WTC11 (cell line): Measurements from ENCODE around the gene TRAPPC3. TPM values are rescaled to one million over a fixed set of nuclear protein-coding genes. Genes with fewer than 3 reads are reported as not detected.

Source experiments
- ATAC-seq: fragments of 200-7000 bp; cut with Tn5 transposase; 2 replicates; pipeline ENCODE4 v1.10.0; 2021; ENCODE audit warnings: mild to moderate bottlenecking, moderate library complexity
- CTCF ChIA-PET: fragments of 300-600 bp; sonication (Branson Sonifier 250); formaldehyde crosslinking; loops from one replicate; lab custom pipeline; 2021; ENCODE audit warnings: antibody characterized with exemption; lab: Charles Lee
- POLR2A ChIA-PET: fragments of 350-600 bp; sonication (Branson Sonifier 250); formaldehyde crosslinking; loops from one replicate; lab custom pipeline; 2021; ENCODE audit warnings: antibody characterized with exemption; lab: Charles Lee
- DNase-seq: peaks from one replicate; pipeline ENCODE4 v3.0.0; 2021; ENCODE audit warnings: low spot score
- H3K27ac Mint-ChIP-seq: 2 replicates; pipeline ENCODE4 v1.8.0; 2021; ENCODE audit warnings: mixed read lengths
- H3K27me3 Mint-ChIP-seq: 2 replicates; pipeline ENCODE4 v1.8.0; 2021; ENCODE audit warnings: low read depth, mild to moderate bottlenecking, moderate library complexity, mixed read lengths
- H3K36me3 Mint-ChIP-seq: 2 replicates; pipeline ENCODE4 v1.8.0; 2021; ENCODE audit warnings: mixed read lengths
- H3K4me1 Mint-ChIP-seq: 2 replicates; pipeline ENCODE4 v1.8.0; 2022; ENCODE audit warnings: mixed read lengths
- H3K4me3 Mint-ChIP-seq: 2 replicates; pipeline ENCODE4 v1.8.0; 2021; ENCODE audit warnings: mild to moderate bottlenecking, moderate library complexity, mixed read lengths
- H3K9me3 Mint-ChIP-seq: 2 replicates; pipeline ENCODE4 v1.8.0; 2021; ENCODE audit warnings: mixed read lengths
- ATF1 ChIP-seq: sonication (generic); formaldehyde crosslinking; IDR thresholded peaks from 2 replicates; pipeline ENCODE4 v1.8.1; 2023; ENCODE audit warnings: mild to moderate bottlenecking, moderate library complexity, missing genetic modification reagents
- ELF4 ChIP-seq: sonication (generic); formaldehyde crosslinking; IDR thresholded peaks from 2 replicates; pipeline ENCODE4 v1.8.1; 2022; ENCODE audit warnings: low read depth, mild to moderate bottlenecking, moderate library complexity, missing genetic modification reagents
- ESRRA ChIP-seq: sonication (generic); formaldehyde crosslinking; IDR thresholded peaks from 2 replicates; pipeline ENCODE4 v1.8.1; 2022; ENCODE audit warnings: mild to moderate bottlenecking, missing genetic modification reagents, borderline replicate concordance
- GABPB1 ChIP-seq: sonication (generic); formaldehyde crosslinking; IDR thresholded peaks from 2 replicates; pipeline ENCODE4 v1.8.1; 2023; ENCODE audit warnings: mild to moderate bottlenecking, missing genetic modification reagents
- JAZF1 ChIP-seq: fragments of 250-450 bp; sonication (Bioruptor Pico); IDR thresholded peaks from 2 replicates; pipeline ENCODE4 v1.9.0; 2021; ENCODE audit warnings: moderate library complexity, mild to moderate bottlenecking, inconsistent platforms
- NFYB ChIP-seq: sonication (generic); formaldehyde crosslinking; conservative IDR thresholded peaks from 2 replicates; pipeline ENCODE4 v1.8.0; 2022; ENCODE audit warnings: low read depth, missing genetic modification reagents
- OVOL2 ChIP-seq: fragments of 250-450 bp; sonication (Bioruptor Pico); IDR thresholded peaks from 2 replicates; pipeline ENCODE4 v1.9.0; 2021; ENCODE audit warnings: mild to moderate bottlenecking, borderline replicate concordance
- SMAD3 ChIP-seq: sonication (generic); formaldehyde crosslinking; IDR thresholded peaks from 2 replicates; pipeline ENCODE4 v1.8.0; 2022; ENCODE audit warnings: missing genetic modification reagents, mild to moderate bottlenecking, borderline replicate concordance
- TCF7 ChIP-seq: sonication (generic); formaldehyde crosslinking; IDR thresholded peaks from 2 replicates; pipeline ENCODE4 v1.8.0; 2022; ENCODE audit warnings: mild to moderate bottlenecking, low read depth, missing genetic modification reagents, moderate library complexity
- TEAD4 ChIP-seq: sonication (generic); formaldehyde crosslinking; IDR thresholded peaks from 2 replicates; pipeline ENCODE4 v1.8.0; 2022; ENCODE audit warnings: mild to moderate bottlenecking, missing genetic modification reagents
- TP53 ChIP-seq: sonication (generic); formaldehyde crosslinking; IDR thresholded peaks from 2 replicates; pipeline ENCODE4 v1.8.1; 2023; ENCODE audit warnings: mild to moderate bottlenecking, missing genetic modification reagents
- ZNF138 ChIP-seq: sonication (generic); formaldehyde crosslinking; conservative IDR thresholded peaks from 2 replicates; pipeline ENCODE4 v1.8.1; 2022; ENCODE audit warnings: mild to moderate bottlenecking, moderate library complexity, missing genetic modification reagents
- ZNF219 ChIP-seq: sonication (generic); formaldehyde crosslinking; IDR thresholded peaks from 2 replicates; pipeline ENCODE4 v1.8.0; 2023; ENCODE audit warnings: missing genetic modification reagents, mild to moderate bottlenecking, borderline replicate concordance
- ZNF232 ChIP-seq: sonication (generic); formaldehyde crosslinking; IDR thresholded peaks from 2 replicates; pipeline ENCODE4 v1.8.0; 2022; ENCODE audit warnings: mild to moderate bottlenecking, missing genetic modification reagents
- ZNF416 ChIP-seq: fragments of 250-450 bp; sonication (Bioruptor Pico); IDR thresholded peaks from 2 replicates; pipeline ENCODE4 v1.9.0; 2021; ENCODE audit warnings: mild to moderate bottlenecking, inconsistent platforms
- ZNF671 ChIP-seq: fragments of 250-450 bp; sonication (Bioruptor Pico); IDR thresholded peaks from 2 replicates; pipeline ENCODE4 v1.8.0; 2021; ENCODE audit warnings: mild to moderate bottlenecking
- total RNA-seq: library from RNA; stranded (reverse); gene quantifications from 3 replicates; pipeline ENCODE4 v1.2.3, GENCODE V29; 2021
- TF ChIP-seq, protein P1 (sequence below): fragments of 250-450 bp; sonication (Bioruptor Pico); IDR thresholded peaks from 2 replicates; pipeline ENCODE4 v1.9.0; 2021; ENCODE audit warnings: mild to moderate bottlenecking, borderline replicate concordance
- TF ChIP-seq, protein P2 (sequence below): sonication (generic); formaldehyde crosslinking; IDR thresholded peaks from 2 replicates; pipeline ENCODE4 v1.8.1; 2023; ENCODE audit warnings: mild to moderate bottlenecking, missing genetic modification reagents
- TF ChIP-seq, protein P3 (sequence below): sonication (generic); formaldehyde crosslinking; IDR thresholded peaks from 2 replicates; pipeline ENCODE4 v1.8.0; 2022; ENCODE audit warnings: mild to moderate bottlenecking, missing genetic modification reagents
- TF ChIP-seq, protein P4 (sequence below): sonication (generic); formaldehyde crosslinking; IDR thresholded peaks from 2 replicates; pipeline ENCODE4 v1.8.0; 2022; ENCODE audit warnings: mild to moderate bottlenecking, missing genetic modification reagents
- TF ChIP-seq, protein P5 (sequence below): sonication (generic); formaldehyde crosslinking; IDR thresholded peaks from 2 replicates; pipeline ENCODE4 v1.8.0; 2022; ENCODE audit warnings: mild to moderate bottlenecking, missing genetic modification reagents
- TF ChIP-seq, protein P6 (sequence below): sonication (generic); formaldehyde crosslinking; IDR thresholded peaks from 2 replicates; pipeline ENCODE4 v1.8.1; 2023; ENCODE audit warnings: mild to moderate bottlenecking, missing genetic modification reagents

TRAPPC3 gene
- total RNA-seq, 1 experiment from 2014 or later, result 48.9 TPM

DNA sequence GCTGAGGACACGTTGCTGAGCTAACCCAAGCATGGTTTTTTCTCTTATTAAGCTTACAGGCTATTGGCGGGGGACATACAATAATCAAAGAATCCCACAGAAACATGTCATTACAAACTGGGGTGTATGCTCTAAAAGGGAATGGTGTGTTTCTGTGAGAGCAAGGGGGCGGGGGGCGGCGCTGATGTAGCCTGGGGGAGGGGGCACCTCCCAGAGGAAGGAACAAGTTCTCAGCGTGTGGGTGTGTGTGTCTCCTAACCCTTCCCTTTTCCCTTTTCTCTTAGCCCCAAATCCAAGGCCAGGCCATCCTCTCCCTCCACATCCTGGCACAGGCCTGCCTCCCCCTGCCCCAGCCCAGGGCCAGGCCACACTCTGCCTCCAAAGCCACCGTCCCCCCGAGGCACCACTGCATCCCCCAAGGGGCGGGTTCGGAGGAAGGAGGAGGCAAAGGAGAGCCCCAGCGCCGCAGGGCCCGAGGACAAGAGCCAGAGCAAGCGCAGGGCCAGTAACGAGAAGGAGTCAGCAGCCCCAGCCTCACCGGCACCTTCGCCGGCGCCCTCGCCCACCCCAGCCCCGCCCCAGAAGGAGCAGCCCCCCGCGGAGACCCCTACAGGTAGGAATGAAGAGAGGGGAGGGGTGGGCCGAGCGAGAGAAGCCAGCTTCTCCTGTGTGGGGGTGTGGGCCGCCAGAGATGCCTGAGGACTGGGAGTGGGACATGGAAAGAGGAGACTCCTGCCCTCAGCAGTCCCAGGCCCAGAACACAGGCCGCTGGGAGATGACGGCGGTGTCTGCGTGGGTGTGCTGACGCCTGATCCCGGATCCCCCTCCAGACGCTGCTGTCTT is 28.5 kb upstream of the TRAPPC3 start (continued):
- TF ChIP-seq, protein P1, sequence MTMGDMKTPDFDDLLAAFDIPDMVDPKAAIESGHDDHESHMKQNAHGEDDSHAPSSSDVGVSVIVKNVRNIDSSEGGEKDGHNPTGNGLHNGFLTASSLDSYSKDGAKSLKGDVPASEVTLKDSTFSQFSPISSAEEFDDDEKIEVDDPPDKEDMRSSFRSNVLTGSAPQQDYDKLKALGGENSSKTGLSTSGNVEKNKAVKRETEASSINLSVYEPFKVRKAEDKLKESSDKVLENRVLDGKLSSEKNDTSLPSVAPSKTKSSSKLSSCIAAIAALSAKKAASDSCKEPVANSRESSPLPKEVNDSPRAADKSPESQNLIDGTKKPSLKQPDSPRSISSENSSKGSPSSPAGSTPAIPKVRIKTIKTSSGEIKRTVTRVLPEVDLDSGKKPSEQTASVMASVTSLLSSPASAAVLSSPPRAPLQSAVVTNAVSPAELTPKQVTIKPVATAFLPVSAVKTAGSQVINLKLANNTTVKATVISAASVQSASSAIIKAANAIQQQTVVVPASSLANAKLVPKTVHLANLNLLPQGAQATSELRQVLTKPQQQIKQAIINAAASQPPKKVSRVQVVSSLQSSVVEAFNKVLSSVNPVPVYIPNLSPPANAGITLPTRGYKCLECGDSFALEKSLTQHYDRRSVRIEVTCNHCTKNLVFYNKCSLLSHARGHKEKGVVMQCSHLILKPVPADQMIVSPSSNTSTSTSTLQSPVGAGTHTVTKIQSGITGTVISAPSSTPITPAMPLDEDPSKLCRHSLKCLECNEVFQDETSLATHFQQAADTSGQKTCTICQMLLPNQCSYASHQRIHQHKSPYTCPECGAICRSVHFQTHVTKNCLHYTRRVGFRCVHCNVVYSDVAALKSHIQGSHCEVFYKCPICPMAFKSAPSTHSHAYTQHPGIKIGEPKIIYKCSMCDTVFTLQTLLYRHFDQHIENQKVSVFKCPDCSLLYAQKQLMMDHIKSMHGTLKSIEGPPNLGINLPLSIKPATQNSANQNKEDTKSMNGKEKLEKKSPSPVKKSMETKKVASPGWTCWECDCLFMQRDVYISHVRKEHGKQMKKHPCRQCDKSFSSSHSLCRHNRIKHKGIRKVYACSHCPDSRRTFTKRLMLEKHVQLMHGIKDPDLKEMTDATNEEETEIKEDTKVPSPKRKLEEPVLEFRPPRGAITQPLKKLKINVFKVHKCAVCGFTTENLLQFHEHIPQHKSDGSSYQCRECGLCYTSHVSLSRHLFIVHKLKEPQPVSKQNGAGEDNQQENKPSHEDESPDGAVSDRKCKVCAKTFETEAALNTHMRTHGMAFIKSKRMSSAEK (CRISPR knock-in tag), result no peak
- TF ChIP-seq OVOL2 (no peak), TCF7 (CRISPR knock-in tag) (no peak), ELF4 (CRISPR knock-in tag) (no peak), SMAD3 (CRISPR knock-in tag) (no peak), ZNF232 (no peak), ZNF138 (CRISPR knock-in tag) (no peak), NFYB (CRISPR knock-in tag) (no peak), JAZF1 (no peak), TEAD4 (no peak)
- TF ChIP-seq, all 79 proteins: peak for 0

DNA sequence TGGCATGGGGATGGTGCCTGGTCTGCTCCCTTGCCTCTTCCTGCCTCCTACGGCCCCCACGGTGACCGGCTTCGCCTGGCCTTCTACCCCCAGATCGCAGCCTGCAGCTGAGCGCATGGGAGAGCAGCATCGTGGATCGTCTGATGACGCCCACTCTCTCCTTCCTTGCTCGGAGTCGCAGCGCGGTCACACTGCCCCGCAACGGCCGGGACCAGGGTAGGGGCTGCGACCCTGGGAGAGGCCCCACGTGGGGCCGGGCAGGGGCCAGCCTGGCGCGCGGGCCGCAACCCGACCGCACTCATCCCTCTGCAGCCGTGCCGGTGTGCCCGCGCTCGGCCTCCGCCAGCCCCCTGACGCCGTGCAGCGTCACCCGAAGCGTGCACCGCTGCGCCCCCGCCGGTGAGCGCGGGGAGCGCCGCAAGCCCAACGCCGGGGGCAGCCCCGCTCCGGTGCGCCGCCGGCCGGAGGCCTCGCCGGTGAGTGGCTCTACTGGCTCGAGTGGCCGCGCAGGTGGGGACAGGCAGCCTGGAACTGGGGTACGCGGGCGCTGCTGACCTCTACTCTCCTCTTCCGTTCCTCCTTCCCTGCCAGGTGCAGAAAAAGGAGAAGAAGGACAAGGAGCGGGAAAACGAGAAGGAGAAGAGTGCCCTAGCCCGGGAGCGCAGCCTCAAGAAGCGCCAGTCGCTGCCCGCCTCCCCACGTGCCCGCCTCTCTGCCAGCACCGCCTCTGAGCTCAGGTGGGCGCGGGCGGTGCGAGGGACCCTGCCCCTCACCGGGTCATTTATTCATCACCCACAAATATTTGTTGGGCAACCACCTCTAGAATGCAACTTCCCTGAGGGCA is 27.0 kb upstream of the TRAPPC3 start:
- Mint-ChIP-seq H3K27me3 (no peaks in the 10 kb centered on the region), H3K36me3 (peaks cover 37% of the 10 kb centered on the region), H3K4me3 (peak overlapping the region; percentile 41), H3K9me3 (no peaks in the 10 kb centered on the region), H3K27ac (no peak overlapping the region; the same call in 1 of the 2 replicates), H3K4me1 (peaks cover 22% of the 10 kb centered on the region)
- CTCF ChIA-PET, result interaction anchor here (0.6 to 2.4 kb wide), 11 partner anchors 11 to 146 kb away, joined by 3 to 17 read pairs (median 8); partner anchors contain the start of genes MAP7D1 and TRAPPC3
- DNase-seq (peak; percentile 79), ATAC-seq (peak; percentile 71)
- POLR2A ChIA-PET, result interaction anchor here (0.9 to 2.1 kb wide), 2 partner anchors 20 to 48 kb away, joined by 4 read pairs; partner anchors contain the start of genes MAP7D1 and THRAP3
- no peak for TF ChIP-seq OVOL2
- TF ChIP-seq, protein P2, sequence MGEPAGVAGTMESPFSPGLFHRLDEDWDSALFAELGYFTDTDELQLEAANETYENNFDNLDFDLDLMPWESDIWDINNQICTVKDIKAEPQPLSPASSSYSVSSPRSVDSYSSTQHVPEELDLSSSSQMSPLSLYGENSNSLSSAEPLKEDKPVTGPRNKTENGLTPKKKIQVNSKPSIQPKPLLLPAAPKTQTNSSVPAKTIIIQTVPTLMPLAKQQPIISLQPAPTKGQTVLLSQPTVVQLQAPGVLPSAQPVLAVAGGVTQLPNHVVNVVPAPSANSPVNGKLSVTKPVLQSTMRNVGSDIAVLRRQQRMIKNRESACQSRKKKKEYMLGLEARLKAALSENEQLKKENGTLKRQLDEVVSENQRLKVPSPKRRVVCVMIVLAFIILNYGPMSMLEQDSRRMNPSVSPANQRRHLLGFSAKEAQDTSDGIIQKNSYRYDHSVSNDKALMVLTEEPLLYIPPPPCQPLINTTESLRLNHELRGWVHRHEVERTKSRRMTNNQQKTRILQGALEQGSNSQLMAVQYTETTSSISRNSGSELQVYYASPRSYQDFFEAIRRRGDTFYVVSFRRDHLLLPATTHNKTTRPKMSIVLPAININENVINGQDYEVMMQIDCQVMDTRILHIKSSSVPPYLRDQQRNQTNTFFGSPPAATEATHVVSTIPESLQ (CRISPR knock-in tag), result no peak
- TF ChIP-seq, protein P3, sequence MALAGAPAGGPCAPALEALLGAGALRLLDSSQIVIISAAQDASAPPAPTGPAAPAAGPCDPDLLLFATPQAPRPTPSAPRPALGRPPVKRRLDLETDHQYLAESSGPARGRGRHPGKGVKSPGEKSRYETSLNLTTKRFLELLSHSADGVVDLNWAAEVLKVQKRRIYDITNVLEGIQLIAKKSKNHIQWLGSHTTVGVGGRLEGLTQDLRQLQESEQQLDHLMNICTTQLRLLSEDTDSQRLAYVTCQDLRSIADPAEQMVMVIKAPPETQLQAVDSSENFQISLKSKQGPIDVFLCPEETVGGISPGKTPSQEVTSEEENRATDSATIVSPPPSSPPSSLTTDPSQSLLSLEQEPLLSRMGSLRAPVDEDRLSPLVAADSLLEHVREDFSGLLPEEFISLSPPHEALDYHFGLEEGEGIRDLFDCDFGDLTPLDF (CRISPR knock-in tag), result no peak
- no peak for TF ChIP-seq ZNF671 (CRISPR knock-in tag)
- TF ChIP-seq ZNF138 (CRISPR knock-in tag), result 0 out of 2 replicates have a peak, but pooled peaks have one; percentile 40
- TF ChIP-seq ESRRA, result peak; percentile 52; the same call in 1 of the 2 replicates
- no peak for TF ChIP-seq TP53 (CRISPR knock-in tag)
- peak; percentile 13; the same call in 1 of the 2 replicates for TF ChIP-seq ZNF416 (CRISPR knock-in tag)
- no peak for TF ChIP-seq ZNF219
- TF ChIP-seq, protein P4, sequence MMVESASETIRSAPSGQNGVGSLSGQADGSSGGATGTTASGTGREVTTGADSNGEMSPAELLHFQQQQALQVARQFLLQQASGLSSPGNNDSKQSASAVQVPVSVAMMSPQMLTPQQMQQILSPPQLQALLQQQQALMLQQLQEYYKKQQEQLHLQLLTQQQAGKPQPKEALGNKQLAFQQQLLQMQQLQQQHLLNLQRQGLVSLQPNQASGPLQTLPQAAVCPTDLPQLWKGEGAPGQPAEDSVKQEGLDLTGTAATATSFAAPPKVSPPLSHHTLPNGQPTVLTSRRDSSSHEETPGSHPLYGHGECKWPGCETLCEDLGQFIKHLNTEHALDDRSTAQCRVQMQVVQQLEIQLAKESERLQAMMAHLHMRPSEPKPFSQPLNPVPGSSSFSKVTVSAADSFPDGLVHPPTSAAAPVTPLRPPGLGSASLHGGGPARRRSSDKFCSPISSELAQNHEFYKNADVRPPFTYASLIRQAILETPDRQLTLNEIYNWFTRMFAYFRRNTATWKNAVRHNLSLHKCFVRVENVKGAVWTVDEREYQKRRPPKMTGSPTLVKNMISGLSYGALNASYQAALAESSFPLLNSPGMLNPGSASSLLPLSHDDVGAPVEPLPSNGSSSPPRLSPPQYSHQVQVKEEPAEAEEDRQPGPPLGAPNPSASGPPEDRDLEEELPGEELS (CRISPR knock-in tag), result 0 out of 2 replicates have a peak, but pooled peaks have one; percentile 14
- TF ChIP-seq, protein P5, sequence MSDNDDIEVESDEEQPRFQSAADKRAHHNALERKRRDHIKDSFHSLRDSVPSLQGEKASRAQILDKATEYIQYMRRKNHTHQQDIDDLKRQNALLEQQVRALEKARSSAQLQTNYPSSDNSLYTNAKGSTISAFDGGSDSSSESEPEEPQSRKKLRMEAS (CRISPR knock-in tag), result peak; percentile 63; the same call in 1 of the 2 replicates
- no peak for TF ChIP-seq ATF1
- TF ChIP-seq, protein P6, sequence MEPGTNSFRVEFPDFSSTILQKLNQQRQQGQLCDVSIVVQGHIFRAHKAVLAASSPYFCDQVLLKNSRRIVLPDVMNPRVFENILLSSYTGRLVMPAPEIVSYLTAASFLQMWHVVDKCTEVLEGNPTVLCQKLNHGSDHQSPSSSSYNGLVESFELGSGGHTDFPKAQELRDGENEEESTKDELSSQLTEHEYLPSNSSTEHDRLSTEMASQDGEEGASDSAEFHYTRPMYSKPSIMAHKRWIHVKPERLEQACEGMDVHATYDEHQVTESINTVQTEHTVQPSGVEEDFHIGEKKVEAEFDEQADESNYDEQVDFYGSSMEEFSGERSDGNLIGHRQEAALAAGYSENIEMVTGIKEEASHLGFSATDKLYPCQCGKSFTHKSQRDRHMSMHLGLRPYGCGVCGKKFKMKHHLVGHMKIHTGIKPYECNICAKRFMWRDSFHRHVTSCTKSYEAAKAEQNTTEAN, result no peak
- no peak for TF ChIP-seq GABPB1 (CRISPR knock-in tag)
